Measurements from ENCODE around the gene PREB.

The PREB gene

DNA sequence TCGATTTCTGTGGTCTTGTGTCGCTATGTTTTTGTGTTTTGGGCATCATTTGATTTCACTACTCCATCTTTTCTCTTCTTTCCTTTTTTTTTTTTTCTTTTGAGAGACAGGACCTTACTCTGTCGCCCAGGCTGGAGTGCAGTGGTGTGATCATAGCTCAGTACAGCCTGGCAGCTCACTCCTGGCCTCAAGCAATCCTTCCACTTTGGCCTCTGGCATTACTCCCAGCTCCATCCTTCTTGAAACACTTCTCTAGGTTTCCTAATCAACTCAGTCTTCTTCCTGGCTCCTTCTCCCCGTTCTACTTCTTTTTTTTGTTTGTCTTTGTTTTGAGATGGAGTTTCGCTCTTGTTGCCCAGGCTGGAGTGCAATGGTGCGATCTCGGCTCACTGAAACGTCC lies 40.9 kb upstream of the PREB start:
- no peak for TF ChIP-seq ZFX (IDR thresholded peaks at IDR 0.05; ENCODE audit: borderline replicate concordance)
- TF ChIP-seq, protein P1, sequence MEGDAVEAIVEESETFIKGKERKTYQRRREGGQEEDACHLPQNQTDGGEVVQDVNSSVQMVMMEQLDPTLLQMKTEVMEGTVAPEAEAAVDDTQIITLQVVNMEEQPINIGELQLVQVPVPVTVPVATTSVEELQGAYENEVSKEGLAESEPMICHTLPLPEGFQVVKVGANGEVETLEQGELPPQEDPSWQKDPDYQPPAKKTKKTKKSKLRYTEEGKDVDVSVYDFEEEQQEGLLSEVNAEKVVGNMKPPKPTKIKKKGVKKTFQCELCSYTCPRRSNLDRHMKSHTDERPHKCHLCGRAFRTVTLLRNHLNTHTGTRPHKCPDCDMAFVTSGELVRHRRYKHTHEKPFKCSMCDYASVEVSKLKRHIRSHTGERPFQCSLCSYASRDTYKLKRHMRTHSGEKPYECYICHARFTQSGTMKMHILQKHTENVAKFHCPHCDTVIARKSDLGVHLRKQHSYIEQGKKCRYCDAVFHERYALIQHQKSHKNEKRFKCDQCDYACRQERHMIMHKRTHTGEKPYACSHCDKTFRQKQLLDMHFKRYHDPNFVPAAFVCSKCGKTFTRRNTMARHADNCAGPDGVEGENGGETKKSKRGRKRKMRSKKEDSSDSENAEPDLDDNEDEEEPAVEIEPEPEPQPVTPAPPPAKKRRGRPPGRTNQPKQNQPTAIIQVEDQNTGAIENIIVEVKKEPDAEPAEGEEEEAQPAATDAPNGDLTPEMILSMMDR (IDR thresholded peaks at IDR 0.05) = no peak
- no peak overlapping the region for H3K27ac ChIP-seq

DNA sequence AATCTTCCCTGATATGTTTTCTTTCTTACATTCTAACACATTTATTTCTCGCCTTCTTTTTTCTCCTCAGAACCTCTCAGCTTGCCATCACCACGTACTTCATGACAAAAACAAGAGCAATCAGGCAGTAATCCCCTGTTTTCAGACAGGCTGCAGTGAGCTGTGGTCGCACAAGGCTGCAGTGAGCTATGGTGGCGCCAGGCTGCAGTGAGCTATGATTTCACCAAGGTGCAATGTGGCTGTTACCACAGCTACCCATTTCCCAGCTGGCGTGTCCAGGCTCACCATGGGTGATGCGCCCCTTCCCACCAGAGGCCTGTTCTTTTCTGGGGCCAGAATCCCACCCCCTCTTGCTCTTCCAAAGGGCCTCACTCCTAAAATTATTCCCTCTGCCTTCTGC lies 40.2 kb upstream of the PREB start:
- TF ChIP-seq, protein P1 (IDR thresholded peaks at IDR 0.05) = no peak
- no peak for TF ChIP-seq ZFX (IDR thresholded peaks at IDR 0.05; ENCODE audit: borderline replicate concordance)
- H3K27ac ChIP-seq = no peak overlapping the region

DNA sequence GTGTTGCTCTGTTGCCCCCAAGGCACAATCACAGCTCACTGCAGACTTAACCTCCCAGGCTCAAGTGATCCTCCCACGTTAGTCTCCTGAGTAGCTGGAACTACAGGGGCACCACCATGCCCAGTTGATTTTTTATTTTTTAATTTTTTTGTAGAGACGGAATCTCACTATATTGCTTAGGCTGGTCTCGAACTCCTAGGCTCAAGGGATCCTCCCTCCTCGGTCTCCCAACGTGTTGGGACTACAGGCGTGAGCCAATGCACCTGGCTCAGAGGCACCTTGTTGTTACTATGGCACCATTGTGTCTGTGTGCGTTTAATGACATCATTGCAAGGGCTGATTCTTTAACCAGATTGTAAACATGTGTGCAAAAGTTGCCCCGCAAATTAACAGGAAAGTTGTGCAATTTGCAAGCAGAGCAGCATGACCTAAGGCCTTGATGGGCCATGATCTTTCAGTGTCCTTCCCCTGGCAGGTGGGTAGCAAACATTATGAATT lies 37.0 kb upstream of the PREB start:
- no peak overlapping the region for H3K27ac ChIP-seq
- TF ChIP-seq, protein P1 (IDR thresholded peaks at IDR 0.05) = no peak
- TF ChIP-seq ZFX (IDR thresholded peaks at IDR 0.05; ENCODE audit: borderline replicate concordance) = no peak

DNA sequence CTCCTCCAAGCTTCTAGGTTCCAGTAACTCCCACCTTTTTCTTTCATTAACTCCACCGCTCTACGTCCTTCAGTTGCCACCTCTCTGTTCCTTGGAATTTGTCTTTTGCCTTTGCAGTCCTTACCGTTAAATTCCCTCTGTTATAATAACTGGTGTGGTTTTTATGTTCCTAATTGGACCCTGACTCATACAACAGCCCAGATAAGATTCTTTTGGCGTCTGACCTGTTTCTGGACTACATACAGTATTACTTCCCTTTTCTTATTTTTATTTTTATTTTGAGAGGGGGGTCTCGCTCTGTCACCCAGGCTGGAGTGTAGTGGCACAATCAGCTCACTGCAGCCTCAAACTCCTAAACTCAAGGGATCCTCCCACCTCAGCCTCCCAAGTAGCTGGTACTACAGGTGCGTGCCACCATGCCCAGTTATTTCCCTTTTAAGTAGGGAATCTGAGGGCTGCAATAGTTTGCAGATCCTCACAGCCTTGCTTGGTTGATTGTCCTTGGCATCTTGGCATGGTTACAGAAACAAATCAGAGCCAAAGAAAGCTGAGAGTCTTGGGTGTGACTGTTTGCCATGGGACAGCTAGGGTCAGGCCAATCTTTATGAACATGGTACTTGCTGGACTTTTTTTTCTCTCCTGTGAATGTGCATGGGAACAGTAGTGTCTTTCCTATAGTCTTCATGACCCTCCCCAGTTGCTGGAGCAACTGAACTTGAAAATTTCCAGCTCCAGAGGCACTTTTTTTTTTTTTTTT lies 36.3 kb upstream of the PREB start:
- TF ChIP-seq ZFX (IDR thresholded peaks at IDR 0.05; ENCODE audit: borderline replicate concordance) = no peak
- TF ChIP-seq, protein P1 (IDR thresholded peaks at IDR 0.05) = no peak
- H3K27ac ChIP-seq = no peak overlapping the region

DNA sequence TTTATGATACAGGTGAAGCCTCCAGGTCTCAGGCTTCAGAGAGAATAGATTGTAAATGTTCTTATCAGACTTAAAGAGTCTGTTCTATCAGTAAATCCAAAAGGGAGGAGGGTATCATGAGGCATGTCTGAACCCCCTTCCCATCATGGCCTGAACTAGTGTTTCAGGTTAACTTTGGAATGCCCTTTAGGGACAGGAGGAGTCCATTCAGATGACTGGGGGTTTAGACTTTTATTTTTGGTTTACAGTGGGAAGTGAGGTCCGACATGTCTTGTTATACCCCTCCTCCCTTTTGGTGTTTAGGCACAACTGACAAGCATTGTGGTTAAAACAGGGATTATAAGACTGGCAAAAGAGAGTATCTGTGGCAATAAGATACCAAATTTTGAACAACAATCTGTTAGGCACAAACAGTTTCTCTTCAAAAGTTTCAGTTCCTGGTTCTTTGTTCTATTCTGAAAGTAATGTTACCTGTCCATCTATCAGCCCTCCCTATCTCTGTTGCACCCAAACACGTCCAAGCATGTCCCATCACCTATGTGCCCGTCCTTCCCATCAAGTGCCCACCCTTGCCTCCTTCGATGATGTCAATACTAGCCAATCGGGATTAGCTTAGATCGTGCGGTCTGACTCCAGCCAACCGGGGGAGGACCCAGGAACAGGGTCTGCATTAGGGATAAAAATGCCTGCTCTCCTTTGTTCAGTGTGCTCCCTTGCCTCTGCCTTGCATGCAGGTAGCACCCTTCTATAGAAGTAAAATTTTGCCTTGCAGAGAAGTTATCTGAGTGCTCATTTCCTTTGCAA lies 30.7 kb upstream of the PREB start:
- no peak overlapping the region for H3K27ac ChIP-seq
- TF ChIP-seq, protein P1 (IDR thresholded peaks at IDR 0.05) = no peak
- no peak for TF ChIP-seq ZFX (IDR thresholded peaks at IDR 0.05; ENCODE audit: borderline replicate concordance)

DNA sequence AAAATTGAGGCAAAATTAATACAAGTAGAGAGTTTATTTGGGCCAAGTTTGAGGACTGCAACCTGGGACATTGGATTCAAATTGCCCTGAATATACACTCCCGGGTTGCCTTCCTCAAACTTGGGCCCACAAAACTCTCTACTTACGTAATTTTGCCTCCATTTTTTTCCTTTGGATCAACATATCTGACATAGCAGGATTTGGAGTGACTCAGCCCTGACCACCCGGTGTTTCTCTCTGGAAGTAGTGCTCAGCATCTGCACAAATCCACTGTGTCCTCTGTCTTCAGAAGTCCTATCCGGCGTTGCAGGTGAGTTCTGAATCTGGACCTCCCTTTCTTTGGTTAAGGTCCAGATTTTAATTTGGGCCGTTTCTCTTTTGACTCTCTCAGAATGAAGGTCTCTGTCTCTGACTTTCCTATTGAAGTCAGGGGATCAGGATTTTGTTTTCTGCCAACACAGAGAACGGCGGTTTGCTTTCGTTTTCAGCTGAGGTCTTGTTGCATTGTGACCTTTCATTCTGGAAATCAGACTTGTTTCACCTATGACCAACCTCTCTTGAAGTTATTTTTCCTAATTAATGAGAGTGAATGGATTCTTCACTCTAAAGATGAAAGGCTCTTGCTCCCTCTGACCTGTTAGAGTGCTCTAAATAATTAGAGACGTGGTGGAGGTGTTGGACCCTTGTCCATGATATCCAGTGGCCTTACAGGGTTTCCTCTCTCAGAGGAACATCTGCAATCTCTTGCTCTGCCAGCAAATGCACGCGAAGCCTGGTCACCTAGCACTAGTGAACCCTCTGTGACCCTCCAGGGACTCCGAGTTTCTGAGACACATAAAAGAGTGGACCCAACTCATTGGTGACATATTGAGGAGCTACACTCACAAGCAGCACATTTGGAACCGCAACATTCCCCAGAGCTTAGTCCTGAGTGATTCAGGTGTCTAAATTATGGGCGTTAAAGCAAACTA lies 28.0 kb upstream of the PREB start:
- no peak for TF ChIP-seq ZFX (IDR thresholded peaks at IDR 0.05; ENCODE audit: borderline replicate concordance)
- TF ChIP-seq, protein P1 (IDR thresholded peaks at IDR 0.05) = no peak
- H3K27ac ChIP-seq = no peak overlapping the region

Measured in 22Rv1 (cell line).